HG03521 (cell line): Measurements from ENCODE around the gene TVP23C.
"Not testable (repeated sequence)": the region's sequence is repeated elsewhere in the genome, so short reads cannot be mapped to it uniquely, and the experiment has no call there.

Source experiments
- ATAC-seq: cut with Tn5 transposase; IDR thresholded peaks from one replicate; pipeline ENCODE4 v1.9.1; 2021; ENCODE audit warnings: mild to moderate bottlenecking, moderate library complexity; ENCODE audit not compliant: unreplicated experiment

Gene TVP23C

DNA sequence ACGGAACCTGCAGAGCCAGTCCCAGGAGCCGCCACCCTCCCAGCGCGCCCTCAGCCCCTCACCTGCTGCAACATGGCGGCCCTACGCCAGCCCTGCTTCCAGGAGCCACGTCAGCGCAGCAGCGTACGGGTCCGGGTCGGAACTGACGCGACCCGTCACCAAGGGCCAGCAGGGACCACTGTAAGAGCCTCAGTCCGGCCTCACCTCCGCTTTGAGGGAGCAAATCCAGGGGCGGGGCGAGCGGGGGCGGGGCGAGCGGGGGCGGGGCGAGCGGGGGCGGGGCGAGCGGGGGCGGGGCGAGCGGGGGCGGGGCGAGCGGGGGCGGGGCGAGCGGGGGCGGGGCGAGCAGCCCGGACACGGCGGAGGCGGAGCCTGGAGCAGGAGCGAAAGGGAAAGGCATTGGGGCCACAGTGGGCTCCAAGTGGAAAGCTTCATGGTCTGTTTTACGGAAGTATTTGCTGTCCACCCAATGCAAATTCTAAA is at the start of gene TVP23C:
Gene TVP23C, minus strand, starts transcription at position 109 of the 483 bp plus-strand sequence. Its CDS starts 35 bp downstream, at position 74.
- ATAC-seq = peak; percentile 86

DNA sequence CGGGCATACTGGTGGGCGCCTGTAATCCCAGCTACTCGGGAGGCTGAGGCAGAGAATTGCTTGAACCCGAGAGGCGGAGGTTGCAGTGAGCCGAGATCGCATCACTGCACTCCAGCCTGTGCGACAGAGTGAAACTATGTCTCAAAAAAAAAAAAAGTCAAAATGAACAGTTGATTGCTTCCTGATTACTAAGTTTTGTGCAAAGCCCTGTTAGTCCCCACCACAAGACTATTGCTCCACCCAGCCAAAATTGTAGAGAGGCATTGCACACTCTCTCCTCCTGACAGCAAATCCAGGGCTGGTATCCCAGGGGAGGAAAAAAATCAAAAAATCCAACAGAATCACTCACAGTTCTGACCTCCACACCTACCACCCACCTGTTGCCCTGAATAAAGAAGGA is 29.7 kb upstream of the TVP23C start:
- ATAC-seq = not testable (repeated sequence)

DNA sequence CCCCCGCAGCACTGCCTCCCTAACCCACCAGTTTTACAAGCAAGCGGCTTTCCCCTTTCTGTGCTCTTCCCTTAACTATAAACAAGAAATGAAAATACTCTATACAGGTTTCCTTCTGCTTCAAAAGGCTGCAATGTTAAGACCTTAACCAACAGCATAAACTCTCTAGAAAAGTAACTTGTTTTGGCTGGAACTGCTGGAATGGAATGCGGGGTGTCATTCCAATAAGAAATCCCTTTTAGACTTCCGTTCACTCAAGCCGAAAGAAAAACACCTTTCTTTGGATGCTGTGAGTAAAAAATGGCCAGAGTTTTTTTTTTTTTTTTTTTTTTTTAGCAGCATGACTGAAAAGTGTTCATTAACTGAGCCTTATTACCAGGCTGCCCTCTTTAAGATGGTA is 28.7 kb upstream of the TVP23C start:
- ATAC-seq = not testable (repeated sequence)

DNA sequence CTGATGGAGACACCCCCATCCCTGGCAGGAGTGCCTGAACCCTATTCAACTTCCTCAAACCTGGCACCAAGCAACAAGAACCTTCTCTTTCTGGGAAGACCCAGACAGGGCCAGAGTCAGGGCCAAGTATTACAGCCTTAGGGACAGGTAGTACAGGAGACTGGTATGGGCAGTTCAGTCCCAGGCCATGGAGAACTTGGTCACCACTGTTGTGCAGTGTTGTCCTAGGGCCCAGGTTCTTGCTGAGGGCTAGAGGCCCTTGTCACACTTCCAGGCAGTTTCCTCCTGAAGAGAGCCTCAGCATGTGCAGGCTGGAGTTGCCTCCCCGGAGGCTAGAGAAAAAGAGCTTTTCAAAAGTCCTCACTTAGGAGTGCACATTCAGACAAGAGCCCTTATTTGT is 27.6 kb upstream of the TVP23C start:
- not testable (repeated sequence) for ATAC-seq

DNA sequence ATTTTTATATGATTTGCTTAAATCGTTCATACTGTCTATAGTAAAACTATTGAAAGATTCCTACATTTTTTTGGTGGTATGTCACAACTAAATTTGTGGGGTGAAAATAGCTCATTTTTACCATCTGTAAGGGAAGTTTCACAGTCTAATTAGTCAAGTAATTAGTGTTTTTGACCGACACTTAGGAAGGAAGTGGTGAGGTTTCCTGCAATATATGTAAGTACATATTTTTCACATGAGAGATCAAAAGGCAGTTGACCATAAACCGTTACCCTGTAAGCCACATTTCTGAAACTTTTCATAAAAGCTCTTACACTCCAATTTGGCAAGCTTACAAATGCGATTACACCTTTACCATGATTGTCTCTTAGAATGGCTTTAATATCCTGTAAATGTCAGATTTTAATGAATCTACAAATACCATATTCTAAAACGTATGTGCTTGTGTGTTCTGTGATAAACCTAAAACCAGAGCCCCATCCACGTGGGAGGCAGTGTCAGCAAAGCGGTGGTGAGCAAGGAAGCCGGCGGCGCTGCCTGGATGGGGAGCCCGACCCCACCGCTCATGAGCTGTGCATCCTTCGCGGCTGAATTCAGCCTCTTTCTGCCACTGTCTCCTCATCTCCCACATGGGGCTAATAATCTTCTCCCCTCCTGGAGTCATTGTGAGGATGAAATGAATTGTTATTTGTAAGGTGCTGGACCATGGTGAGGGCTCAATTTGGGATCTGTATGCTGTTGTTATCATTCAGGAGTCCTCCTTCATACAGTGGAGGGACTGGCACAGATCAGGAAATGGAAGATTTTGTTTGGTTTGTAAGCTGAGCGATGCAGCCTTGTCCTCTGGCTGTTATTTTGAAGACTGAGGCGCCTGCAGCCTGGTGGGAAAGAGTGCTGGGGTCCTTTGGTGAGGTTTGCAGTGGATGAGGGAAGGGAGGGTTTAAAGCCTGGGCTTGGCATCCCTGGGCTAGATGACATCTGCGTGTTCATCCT is 26.6 kb upstream of the TVP23C start:
- ATAC-seq = not testable (repeated sequence)

DNA sequence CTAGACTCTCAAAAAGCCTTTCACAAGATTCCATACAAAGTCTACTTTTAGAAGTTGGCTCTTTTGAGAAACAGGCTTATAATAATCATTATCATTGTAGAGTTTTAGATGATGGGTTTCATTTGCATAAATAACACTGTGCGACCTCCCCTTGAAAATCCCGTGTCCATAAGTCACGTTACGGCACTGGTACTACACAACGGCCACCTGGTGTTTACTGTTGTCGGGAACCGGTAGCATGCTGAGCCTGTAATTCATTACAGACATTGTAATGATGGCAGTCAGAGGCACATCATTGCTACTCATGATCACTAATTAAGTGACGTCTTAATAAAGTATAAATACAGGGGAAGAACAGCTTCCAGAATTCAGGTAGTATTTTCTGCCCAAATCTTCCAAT is 24.7 kb upstream of the TVP23C start:
- not testable (repeated sequence) for ATAC-seq

DNA sequence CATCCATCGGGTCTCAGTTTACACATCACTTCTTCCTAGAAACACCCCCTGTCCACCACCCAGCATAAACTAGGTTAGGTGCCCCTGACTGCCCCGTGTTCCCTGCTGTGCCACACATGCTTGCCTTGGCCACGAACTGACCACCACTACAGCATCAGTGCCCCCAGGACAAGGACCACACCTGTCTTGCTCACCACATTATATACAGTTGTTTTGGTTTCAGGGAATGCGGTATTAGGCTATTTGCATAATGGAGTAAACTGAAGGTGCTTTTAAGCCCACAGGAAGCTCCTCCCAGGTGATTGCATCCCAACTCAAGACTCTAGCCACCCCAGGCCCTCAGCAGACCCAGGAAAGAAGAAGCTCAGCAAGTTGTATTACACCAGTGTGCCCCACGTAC is 20.0 kb upstream of the TVP23C start:
- not testable (repeated sequence) for ATAC-seq

DNA sequence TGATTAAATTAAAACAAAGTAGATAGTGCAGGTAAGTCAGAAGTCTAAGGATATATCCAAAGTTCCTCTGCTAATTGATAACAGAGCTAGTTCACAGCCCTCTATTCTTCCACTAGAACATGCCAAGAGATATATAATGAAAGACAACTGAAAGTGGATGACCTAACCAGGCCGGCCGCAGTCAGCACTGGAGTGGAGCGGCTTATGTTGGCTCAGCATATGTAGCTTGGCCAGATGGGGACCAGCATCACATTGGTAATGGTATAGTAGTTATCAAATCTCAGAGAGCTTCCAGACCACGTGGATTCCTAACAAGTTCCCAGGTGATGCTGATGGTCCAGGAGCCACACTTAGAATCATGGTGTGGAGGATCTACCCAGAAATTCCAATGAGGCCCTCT is 18.2 kb upstream of the TVP23C start:
- not testable (repeated sequence) for ATAC-seq

DNA sequence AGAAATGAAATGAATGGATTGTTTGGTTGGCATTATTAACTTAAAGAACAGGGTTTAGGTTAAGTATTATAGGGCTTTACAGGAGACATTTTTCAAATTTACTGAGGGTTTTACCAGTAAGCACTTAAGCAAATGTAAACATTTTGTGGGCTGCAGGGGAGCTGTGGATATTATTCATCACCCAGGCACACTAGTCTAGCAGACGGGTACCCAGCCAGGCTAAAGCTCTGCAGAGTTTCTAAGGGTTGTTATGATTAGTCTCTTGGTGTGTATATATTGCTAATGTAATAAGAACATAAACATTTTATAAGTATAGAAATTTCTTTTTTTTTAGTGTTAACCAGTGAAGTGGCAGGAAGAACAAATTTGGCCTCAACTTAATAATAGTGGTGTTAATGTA is 13.6 kb upstream of the TVP23C start:
- not testable (repeated sequence) for ATAC-seq

DNA sequence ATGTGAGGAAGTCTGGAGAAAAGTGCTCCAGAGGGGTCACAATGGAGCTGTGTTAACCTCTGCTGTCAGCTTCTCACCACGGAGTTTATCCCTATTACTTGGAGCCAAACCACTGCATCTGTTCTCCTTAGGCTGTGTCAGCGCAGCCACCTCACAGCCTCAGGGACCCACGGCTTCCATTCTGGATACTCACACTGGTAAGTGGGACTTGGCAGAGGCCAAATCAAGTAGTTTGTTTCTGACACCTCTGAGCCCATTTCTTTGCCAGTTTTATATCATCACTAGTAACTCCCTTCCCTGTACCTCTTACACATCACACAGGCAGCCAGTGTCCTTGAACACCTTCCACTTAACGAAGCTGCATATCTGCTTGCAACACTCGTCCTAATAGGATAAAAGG is 11.4 kb upstream of the TVP23C start:
- not testable (repeated sequence) for ATAC-seq

DNA sequence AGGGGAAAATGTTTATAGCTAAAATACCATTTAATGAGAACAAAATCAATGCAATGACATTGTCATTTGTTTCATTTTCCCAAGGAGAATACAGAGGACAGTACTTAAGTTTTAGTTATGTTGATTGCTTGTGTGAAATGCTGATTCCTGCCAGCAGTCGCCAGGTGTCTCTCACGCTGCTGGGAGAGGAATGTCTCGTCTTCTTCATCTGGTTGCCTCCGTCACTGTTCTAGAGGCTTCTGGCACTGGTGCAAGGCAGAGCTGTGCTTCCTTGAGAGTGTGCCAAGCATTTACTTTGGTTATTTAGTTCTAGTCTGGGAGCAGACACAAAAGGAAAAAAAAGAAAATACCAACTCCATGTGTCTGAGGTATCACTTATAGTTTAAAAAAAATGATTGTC is 10.6 kb upstream of the TVP23C start:
- not testable (repeated sequence) for ATAC-seq

DNA sequence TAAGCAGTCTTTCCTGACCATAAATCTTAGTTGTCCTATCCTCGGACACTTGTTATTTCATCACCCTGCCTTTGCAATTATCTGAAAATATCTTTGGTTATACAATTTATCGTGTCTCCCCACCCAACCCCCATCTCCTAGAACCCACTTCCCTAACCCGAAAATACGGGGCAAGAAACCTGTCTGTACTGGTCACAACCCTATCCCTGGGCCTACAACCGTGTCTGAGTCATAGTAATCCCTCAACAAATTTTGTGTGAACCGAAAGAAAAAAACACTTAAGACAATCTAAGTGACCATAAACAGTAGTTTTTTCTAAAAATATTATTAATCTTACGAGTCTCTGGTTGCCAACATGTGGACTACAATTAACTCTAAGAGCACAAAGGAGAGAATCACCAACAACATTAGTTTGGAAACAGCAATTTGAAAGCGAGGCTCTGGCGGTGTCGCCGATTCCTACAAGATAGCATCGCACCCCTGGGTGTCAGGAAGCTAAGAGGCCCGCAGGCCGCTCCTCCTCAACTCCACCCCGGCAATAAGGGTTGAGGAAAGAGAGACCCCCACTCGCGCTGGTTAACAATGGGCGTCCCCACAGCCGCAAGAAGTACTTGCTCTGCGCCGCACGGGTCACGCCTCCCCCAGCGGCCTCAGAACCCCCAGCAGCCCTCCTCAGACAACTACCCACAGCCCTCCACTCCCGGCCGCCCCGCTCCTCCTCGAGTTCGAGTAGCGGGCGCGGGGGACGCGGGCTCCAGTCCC is 489 bp downstream of the TVP23C start:
- ATAC-seq = not testable (repeated sequence)

DNA sequence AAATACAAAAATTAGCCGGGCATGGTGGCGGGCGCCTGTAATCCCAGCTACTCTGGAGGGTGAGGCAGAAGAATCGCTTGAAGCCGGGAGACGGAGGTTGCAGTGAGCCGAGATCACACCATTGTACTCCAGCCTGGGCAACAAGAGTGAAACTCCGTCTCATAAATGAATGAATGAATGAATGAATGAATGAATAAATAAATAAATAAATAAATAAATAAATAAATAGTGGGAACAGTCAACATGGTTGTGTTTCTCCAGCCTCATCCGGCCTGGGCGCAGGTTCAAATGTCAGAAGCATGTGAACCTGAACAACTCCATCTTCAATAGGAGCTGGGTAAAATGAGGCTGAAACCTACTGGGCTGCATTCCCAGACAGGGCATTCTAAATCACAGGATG is 1.8 kb downstream of the TVP23C start:
- ATAC-seq = not testable (repeated sequence)

DNA sequence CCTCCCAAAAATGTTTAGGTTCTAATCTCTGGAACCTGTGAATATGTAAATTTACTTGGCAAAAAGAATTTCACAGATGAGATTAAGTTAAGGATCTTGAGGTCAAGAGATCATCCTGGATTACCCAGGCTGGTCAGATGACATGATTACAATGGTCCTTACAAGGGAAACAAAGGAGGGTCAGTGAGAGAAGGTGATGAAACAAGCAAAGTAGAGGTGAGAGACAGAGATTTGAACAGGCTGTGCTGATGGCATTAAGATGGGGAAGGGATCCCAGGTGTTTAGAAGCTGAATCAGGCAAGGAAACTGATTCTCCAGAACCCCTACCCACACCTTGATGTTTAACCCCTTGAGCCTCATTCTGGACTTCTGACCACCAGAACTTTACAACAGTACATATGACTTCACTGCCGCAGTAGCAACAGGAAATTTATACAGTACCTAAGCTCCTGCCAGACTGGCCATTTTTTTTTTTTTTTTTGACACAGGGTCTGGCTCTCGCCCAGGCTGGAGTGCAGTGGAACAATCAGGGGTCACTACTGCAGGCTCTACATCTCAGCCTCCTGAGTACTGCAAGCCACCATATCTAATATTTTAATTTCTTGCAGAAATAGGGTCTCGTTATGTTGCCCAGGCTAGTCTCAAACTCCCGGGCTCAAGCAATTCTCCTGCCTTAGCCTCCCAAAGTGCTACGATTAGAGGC is 4.7 kb downstream of the TVP23C start:
- not testable (repeated sequence) for ATAC-seq

DNA sequence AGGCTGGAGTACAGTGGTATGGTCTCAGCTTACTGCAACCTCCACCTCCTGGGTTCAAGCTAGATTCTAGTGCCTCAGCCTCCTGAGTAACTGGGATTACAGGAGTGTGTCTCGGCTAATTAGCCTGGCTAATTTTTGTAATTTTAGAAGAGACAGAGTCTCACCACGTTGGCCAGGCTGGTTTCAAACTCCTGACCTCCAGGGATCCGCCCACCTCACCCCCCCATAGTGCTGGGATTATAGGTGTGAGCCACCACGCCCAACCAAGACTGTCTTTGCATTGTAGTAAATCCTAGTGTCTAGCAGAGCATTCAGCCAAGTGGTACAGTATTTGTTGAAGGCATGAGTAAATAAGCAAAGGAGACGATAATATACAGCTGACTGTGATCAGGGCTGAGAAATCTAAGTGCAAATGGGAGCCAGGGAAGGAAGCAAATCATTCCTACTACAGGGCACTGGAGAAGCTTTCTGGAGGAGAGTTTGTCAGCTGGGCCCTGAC is 5.9 kb downstream of the TVP23C start:
- not testable (repeated sequence) for ATAC-seq

DNA sequence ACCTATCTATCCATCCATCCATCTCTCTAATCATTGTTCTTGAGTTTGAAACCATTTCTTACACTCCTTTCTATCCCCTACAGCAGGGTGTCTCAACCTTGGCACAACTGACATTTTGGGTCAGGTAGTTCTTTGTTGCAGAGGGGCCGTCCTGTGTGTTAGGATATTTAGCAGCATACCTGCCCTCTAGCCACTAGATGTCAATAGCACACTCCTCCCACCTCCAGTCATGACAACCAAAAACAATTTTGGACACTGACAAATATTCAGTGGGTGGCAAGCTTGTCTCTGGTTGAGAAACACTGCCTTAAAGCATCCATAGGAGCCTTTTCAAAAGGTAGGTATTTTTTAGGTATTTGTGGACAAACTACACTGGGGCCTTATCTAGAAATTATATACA is 10.4 kb downstream of the TVP23C start:
- ATAC-seq = not testable (repeated sequence)

DNA sequence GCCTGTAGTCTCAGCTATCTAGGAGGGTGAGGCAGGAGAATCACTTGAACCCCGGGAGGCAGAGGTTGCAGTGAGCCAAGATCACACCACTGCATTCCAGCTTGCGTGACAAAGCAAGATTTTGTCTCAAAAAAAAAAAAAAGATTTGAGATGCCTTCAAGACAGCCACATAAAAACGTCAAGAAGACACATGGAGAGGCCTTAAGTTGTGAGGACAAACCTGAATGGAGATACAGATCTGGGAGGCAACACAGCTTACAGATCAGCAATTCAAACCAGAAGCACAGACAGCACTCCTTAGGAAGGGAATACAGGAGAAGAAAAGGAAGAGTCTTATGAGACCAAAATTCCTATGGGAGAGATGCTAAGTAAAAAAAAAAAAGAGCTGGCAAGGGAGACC is 13.7 kb downstream of the TVP23C start:
- ATAC-seq = not testable (repeated sequence)

DNA sequence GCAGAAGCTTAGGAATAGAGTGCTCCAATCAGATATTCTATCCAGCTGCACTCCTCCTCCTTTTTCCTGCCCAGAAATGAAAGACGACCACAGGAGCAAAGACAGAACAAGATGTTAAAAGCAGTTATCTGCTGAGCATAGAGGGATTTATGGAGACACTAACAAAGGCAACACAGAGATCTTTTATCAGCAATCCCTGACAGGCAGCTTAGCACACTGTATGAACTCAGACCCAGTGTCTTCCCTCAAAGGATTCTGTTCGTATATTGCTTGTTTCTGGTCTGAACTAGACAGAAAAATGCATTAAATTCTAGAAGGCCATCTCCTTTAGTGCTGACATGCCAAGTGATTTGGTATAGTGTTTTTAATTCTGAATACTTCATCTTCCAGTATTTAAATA is 16.7 kb downstream of the TVP23C start:
- not testable (repeated sequence) for ATAC-seq

DNA sequence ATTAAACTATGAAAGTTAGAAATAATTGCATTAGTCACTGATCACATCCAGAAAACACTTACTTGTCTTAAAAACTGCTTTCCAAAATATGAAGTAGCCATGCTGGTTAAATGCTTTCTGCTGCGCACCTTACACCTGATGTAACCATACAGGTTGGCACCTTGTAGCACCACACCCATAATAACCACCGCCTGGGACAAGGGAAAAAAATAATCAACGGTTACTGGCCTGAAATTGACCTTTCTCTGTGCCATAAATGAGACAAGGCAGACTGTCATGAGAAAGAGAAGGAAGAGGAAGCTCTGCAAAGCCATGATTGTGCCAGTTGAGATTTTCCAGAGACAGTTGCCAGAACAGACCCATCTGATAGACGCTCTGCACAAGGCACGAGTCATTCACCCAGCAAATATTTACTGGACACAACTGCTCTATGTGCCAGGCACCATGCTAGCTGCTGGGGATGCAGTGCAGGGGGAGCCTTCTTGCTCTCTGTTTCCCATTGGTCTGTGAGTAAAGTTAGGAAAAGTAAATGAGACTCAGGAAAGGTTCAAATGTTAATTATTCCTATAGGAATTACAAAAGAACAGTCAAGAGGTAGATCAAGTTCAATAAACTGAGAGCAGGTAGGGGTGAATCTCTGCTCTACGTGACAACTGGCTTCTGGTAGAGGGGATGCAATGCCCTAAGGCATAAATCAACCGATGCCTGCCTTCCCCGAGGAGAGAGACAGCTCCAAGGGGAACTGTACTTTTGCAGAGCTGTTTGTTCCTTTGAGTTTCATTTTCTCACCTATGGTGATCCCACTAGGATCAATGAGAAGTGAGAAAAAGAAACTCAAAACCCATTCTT is 22.7 kb downstream of the TVP23C start:
- ATAC-seq = not testable (repeated sequence)

DNA sequence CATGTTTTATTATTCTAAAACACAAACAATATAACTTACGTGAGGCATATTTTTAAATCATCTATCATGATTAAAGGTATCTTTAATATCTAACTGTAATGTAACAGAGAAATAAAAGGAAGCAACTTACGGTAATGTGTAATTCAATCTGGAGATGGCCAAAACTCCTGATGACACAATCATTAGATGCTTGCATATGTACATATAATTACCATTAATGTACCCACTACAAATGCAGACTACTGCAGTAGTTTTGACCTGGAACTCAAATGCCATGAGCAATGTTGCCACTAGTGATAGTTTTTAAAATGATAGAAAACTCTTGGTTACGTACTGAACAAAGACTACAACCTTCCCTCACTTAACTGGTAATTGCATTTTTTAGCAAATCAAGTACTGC is 30.2 kb downstream of the TVP23C start:
- not testable (repeated sequence) for ATAC-seq
